Stimulated activated CD4-positive, alpha-beta T cell treated with anti-CD3 and anti-CD28 coated beads, Interleukin-4, amount 100 ng/mL, for 1 hour (primary cell): ENCODE results near the gene CAPZB.

Source experiments
- DNase-seq: peaks from one replicate; pipeline ENCODE4 v3.0.0-alpha.2; 2020

CAPZB gene

GRCh38 chr1:19426294-19427086 lies 58.8 kb downstream of the CAPZB start:
- no peak for DNase-seq

GRCh38 chr1:19425646-19426239 lies 59.6 kb downstream of the CAPZB start:
- DNase-seq, result no peak

GRCh38 chr1:19424651-19425570 lies 60.4 kb downstream of the CAPZB start:
- DNase-seq, result no peak

- DNase-seq, result no peak
Measured at GRCh38 chr1:19423130-19423529, 62.2 kb downstream of the CAPZB start.

GRCh38 chr1:19421365-19421764 lies 64.0 kb downstream of the CAPZB start:
- no peak for DNase-seq

GRCh38 chr1:19420606-19421005 lies 64.7 kb downstream of the CAPZB start:
- DNase-seq, result no peak

GRCh38 chr1:19419691-19420090 lies 65.6 kb downstream of the CAPZB start:
- no peak for DNase-seq

GRCh38 chr1:19418503-19418971 lies 66.8 kb downstream of the CAPZB start:
- DNase-seq, result no peak

- DNase-seq, result no peak
Measured at GRCh38 chr1:19416921-19417470, 68.3 kb downstream of the CAPZB start.

- DNase-seq, result no peak
Measured at GRCh38 chr1:19416145-19416544, 69.2 kb downstream of the CAPZB start.

- DNase-seq, result no peak
Measured at GRCh38 chr1:19414515-19415121, 70.7 kb downstream of the CAPZB start.

GRCh38 chr1:19413999-19414398 lies 71.3 kb downstream of the CAPZB start:
- DNase-seq, result no peak

- no peak for DNase-seq
Measured at GRCh38 chr1:19412654-19413053, 72.7 kb downstream of the CAPZB start.

- no peak for DNase-seq
Measured at GRCh38 chr1:19411612-19412011, 73.7 kb downstream of the CAPZB start.

GRCh38 chr1:19410393-19410792 lies 74.9 kb downstream of the CAPZB start:
- no peak for DNase-seq

GRCh38 chr1:19409477-19410341 lies 75.6 kb downstream of the CAPZB start:
- DNase-seq, result no peak

GRCh38 chr1:19407494-19408096 lies 77.7 kb downstream of the CAPZB start:
- DNase-seq, result no peak

GRCh38 chr1:19406680-19407079 lies 78.7 kb downstream of the CAPZB start:
- DNase-seq, result no peak

GRCh38 chr1:19405761-19406487 lies 79.4 kb downstream of the CAPZB start:
- no peak for DNase-seq

GRCh38 chr1:19405195-19405760 lies 80.1 kb downstream of the CAPZB start:
- no peak for DNase-seq
